ENCODE results near the gene KCNMA1. TPM values are rescaled to one million over a fixed set of nuclear protein-coding genes. Genes with fewer than 3 reads are reported as not detected.

The KCNMA1 gene
- total and polyA plus RNA-seq, 3 donors from 2014 or later = 13.6 to 36.1 (median 24.7) TPM

GRCh38 chr10:77670817-77671443 lies 33.3 kb upstream of the KCNMA1 start:
- Histone ChIP-seq H3K4me1 (no peaks in the 10 kb centered on the region), H3K27ac (no peak overlapping the region), H3K9me3 (no peaks in the 10 kb centered on the region), H3K27me3 (no peaks in the 10 kb centered on the region), H3K36me3 (ENCODE audit: low read depth, missing control alignments) (no peaks in the 10 kb centered on the region), H3K4me3 (no peak overlapping the region)
- no peak for DNase-seq
- WGBS, 2 donors = 45 to 58% methylated on average over 5 of the region's 5 CpGs
- intact Hi-C loops (cut with DNase I; ENCODE audit: low total_unique reads) = no loop called here
- TF ChIP-seq POLR2A (IDR thresholded peaks at IDR 0.05) (no peak), CTCF (IDR thresholded peaks at IDR 0.05) (no peak)

- no peak for DNase-seq
- Histone ChIP-seq H3K4me3 (no peak overlapping the region), H3K27ac (no peak overlapping the region), H3K36me3 (ENCODE audit: low read depth, missing control alignments) (no peaks in the 10 kb centered on the region), H3K27me3 (no peaks in the 10 kb centered on the region), H3K9me3 (no peaks in the 10 kb centered on the region), H3K4me1 (no peaks in the 10 kb centered on the region)
- TF ChIP-seq CTCF (IDR thresholded peaks at IDR 0.05) (no peak), POLR2A (IDR thresholded peaks at IDR 0.05) (no peak)
- intact Hi-C loops (cut with DNase I; ENCODE audit: low total_unique reads) = no loop called here
Measured at GRCh38 chr10:77669892-77670291, 32.3 kb upstream of the KCNMA1 start.

GRCh38 chr10:77667426-77668324 lies 30.1 kb upstream of the KCNMA1 start:
- Histone ChIP-seq H3K9me3 (no peaks in the 10 kb centered on the region), H3K27ac (no peak overlapping the region), H3K27me3 (no peaks in the 10 kb centered on the region), H3K4me1 (no peaks in the 10 kb centered on the region), H3K4me3 (no peak overlapping the region), H3K36me3 (ENCODE audit: low read depth, missing control alignments) (no peaks in the 10 kb centered on the region)
- WGBS, 2 donors = 82 to 89% methylated on average over 3 of the region's 3 CpGs
- no peak for TF ChIP-seq POLR2A (IDR thresholded peaks at IDR 0.05)
- TF ChIP-seq CTCF (IDR thresholded peaks at IDR 0.05) = no peak
- intact Hi-C loops (cut with DNase I; ENCODE audit: low total_unique reads) = no loop called here
- no peak for DNase-seq

- WGBS, 2 donors = 85 to 96% methylated on average over 2 of the region's 2 CpGs
- TF ChIP-seq POLR2A (IDR thresholded peaks at IDR 0.05) (no peak), CTCF (IDR thresholded peaks at IDR 0.05) (no peak)
- DNase-seq = no peak
- intact Hi-C loops (cut with DNase I; ENCODE audit: low total_unique reads) = no loop called here
- no peaks in the 10 kb centered on the region for H3K9me3 ChIP-seq
- no peak overlapping the region for H3K4me3 ChIP-seq
- no peaks in the 10 kb centered on the region for H3K36me3 ChIP-seq (ENCODE audit: low read depth, missing control alignments)
- H3K27ac ChIP-seq = no peak overlapping the region
- no peaks in the 10 kb centered on the region for H3K27me3 ChIP-seq
- H3K4me1 ChIP-seq = no peaks in the 10 kb centered on the region
Measured at GRCh38 chr10:77666821-77667220, 29.2 kb upstream of the KCNMA1 start.
